IMR-90 (cell line): ENCODE results near the gene RHPN2. TPM values are rescaled to one million over a fixed set of nuclear protein-coding genes. Genes with fewer than 3 reads are reported as not detected.

Source experiments
- ATAC-seq: fragments of 200-7000 bp; cut with Tn5 transposase; 2 replicates; pipeline ENCODE4 v1.9.1; 2020; ENCODE audit warnings: low read depth, mild to moderate bottlenecking, moderate library complexity
- BruUV-seq: library from RNA; stranded (reverse); fragments of 400-500 nt; replicated peaks from 2 replicates; lab custom pipeline; 2021; lab: Mats Ljungman, UMichigan
- CTCF ChIA-PET: fragments of 300-600 bp; formaldehyde crosslinking; extraction: SDS; loops from one replicate; lab custom pipeline; 2021; ENCODE audit warnings: antibody characterized with exemption; lab: Yijun Ruan, JAX
- POLR2A ChIA-PET: fragments of 300-600 bp; sonication (Branson Sonifier 250); formaldehyde crosslinking; loops from one replicate; lab custom pipeline; 2022; ENCODE audit warnings: antibody characterized with exemption; ENCODE audit not compliant: unreplicated experiment; lab: Charles Lee
- DNase-seq: peaks from one replicate; pipeline ENCODE4 v3.0.0; 2013
- H2AFZ ChIP-seq: replicated peaks from 2 replicates; pipeline ENCODE3; 2013; ENCODE audit warnings: low read length, mild to moderate bottlenecking; ENCODE audit not compliant: poor library complexity
- H2AK5ac ChIP-seq: 2 replicates; pipeline ENCODE4 v1.6.1; 2013; ENCODE audit warnings: low read depth, low read length, inconsistent platforms
- H2AK9ac ChIP-seq: replicated peaks from 2 replicates; pipeline ENCODE3; 2013; ENCODE audit warnings: mild to moderate bottlenecking, low read depth, low read length, moderate library complexity; ENCODE audit not compliant: poor library complexity
- H2BK120ac ChIP-seq: 2 replicates; pipeline ENCODE4 v1.6.1; 2013; ENCODE audit warnings: low read depth, low read length, inconsistent platforms
- H2BK15ac ChIP-seq: 3 replicates; pipeline ENCODE4 v1.6.1; 2013; ENCODE audit warnings: low read depth, low read length, inconsistent platforms
- H2BK20ac ChIP-seq: 2 replicates; pipeline ENCODE4 v1.6.1; 2013; ENCODE audit warnings: low read depth, mild to moderate bottlenecking, inconsistent platforms, low read length, moderate library complexity
- H2BK5ac ChIP-seq: 2 replicates; pipeline ENCODE4 v1.6.1; 2013; ENCODE audit warnings: mild to moderate bottlenecking, low read depth, low read length, inconsistent platforms; ENCODE audit not compliant: poor library complexity, severe bottlenecking
- H3K14ac ChIP-seq: replicated peaks from 2 replicates; pipeline ENCODE4 v1.6.1; 2013; ENCODE audit warnings: low read depth, low read length, inconsistent platforms
- H3K18ac ChIP-seq: 2 replicates; pipeline ENCODE4 v1.6.1; 2013; ENCODE audit warnings: low read depth, low read length, control low read depth
- H3K23ac ChIP-seq: 2 replicates; pipeline ENCODE4 v1.6.1; 2013; ENCODE audit warnings: low read depth, low read length, inconsistent platforms
- H3K27ac ChIP-seq: 2 replicates; pipeline ENCODE4 v1.5.1; 2013; ENCODE audit warnings: mild to moderate bottlenecking, control low read depth, low read length; ENCODE audit not compliant: insufficient read depth
- H3K27me3 ChIP-seq: 2 replicates; pipeline ENCODE4 v1.6.1; 2013; ENCODE audit warnings: low read length; ENCODE audit not compliant: control insufficient read depth, insufficient read depth
- H3K36me3 ChIP-seq: 2 replicates; pipeline ENCODE4 v1.6.1; 2013; ENCODE audit warnings: low read length, mixed read lengths; ENCODE audit not compliant: control insufficient read depth, insufficient read depth
- H3K4ac ChIP-seq: 2 replicates; pipeline ENCODE4 v1.6.1; 2013; ENCODE audit warnings: low read depth, low read length, inconsistent platforms
- H3K4me1 ChIP-seq: 2 replicates; pipeline ENCODE4 v1.6.1; 2013; ENCODE audit warnings: low read length, mixed read lengths; ENCODE audit not compliant: control insufficient read depth, insufficient read depth
- H3K4me2 ChIP-seq: 2 replicates; pipeline ENCODE4 v1.6.1; 2013; ENCODE audit warnings: low read depth, mild to moderate bottlenecking, control low read depth, low read length, moderate library complexity
- H3K4me3 ChIP-seq: 2 replicates; pipeline ENCODE4 v1.5.1; 2013; ENCODE audit warnings: low read depth, mild to moderate bottlenecking, control low read depth, low read length, moderate library complexity; ENCODE audit not compliant: insufficient read depth
- H3K56ac ChIP-seq: 2 replicates; pipeline ENCODE4 v1.6.1; 2013; ENCODE audit warnings: low read length, inconsistent platforms; ENCODE audit not compliant: insufficient read depth; ENCODE audit errors: extremely low read depth
- H3K79me1 ChIP-seq, 2 experiments: 2 replicates each; pipeline ENCODE4 v1.6.1; 2013; ENCODE audit warnings: low read length in 2 of 2, inconsistent platforms in 1 of 2, low read depth in 1 of 2
- H3K9ac ChIP-seq: 2 replicates; pipeline ENCODE4 v1.6.1; 2013; ENCODE audit warnings: low read depth, low read length, control low read depth
- H3K9me1 ChIP-seq: 2 replicates; pipeline ENCODE4 v1.6.1; 2013; ENCODE audit warnings: low read length, inconsistent platforms; ENCODE audit not compliant: insufficient read depth
- H3K9me3 ChIP-seq: 2 replicates; pipeline ENCODE4 v1.6.1; 2013; ENCODE audit warnings: low read length; ENCODE audit not compliant: control insufficient read depth, insufficient read depth
- H4K20me1 ChIP-seq: 2 replicates; pipeline ENCODE4 v1.6.1; 2013; ENCODE audit warnings: low read length, inconsistent platforms; ENCODE audit not compliant: insufficient read depth
- H4K5ac ChIP-seq: 2 replicates; pipeline ENCODE4 v1.6.1; 2013; ENCODE audit warnings: mild to moderate bottlenecking, low read depth, low read length, control low read depth
- H4K8ac ChIP-seq, 2 experiments: 2 replicates each; pipeline ENCODE4 v1.6.1; 2013; ENCODE audit warnings: low read depth in 2 of 2, low read length in 2 of 2, control low read depth in 1 of 2, inconsistent platforms in 1 of 2
- H4K91ac ChIP-seq: 2 replicates; pipeline ENCODE4 v1.6.1; 2013; ENCODE audit warnings: low read depth, low read length, inconsistent platforms; ENCODE audit not compliant: insufficient read depth
- BHLHE40 ChIP-seq: fragments of 150-350 bp; IDR thresholded peaks from 2 replicates; pipeline ENCODE4 v1.6.1; 2016; ENCODE audit warnings: mild to moderate bottlenecking, low read depth, low read length
- CEBPB ChIP-seq: IDR thresholded peaks from 2 replicates; pipeline ENCODE4 v1.6.1; 2012; ENCODE audit warnings: low read depth, low read length, improper control_type of control experiment
- CHD1 ChIP-seq: IDR thresholded peaks from 2 replicates; pipeline ENCODE4 v1.6.1; 2012; ENCODE audit warnings: low read depth, low read length, improper control_type of control experiment
- FOS ChIP-seq: fragments of 150-350 bp; IDR thresholded peaks from 2 replicates; pipeline ENCODE4 v1.6.1; 2016; ENCODE audit warnings: low read depth, low read length
- MAFK ChIP-seq: IDR thresholded peaks from 2 replicates; pipeline ENCODE4 v1.6.1; 2012; ENCODE audit warnings: low read depth, low read length, improper control_type of control experiment
- MAZ ChIP-seq: IDR thresholded peaks from 2 replicates; pipeline ENCODE4 v1.6.1; 2012; ENCODE audit warnings: low read depth, mild to moderate bottlenecking, low read length, improper control_type of control experiment, moderate library complexity, borderline replicate concordance
- MXI1 ChIP-seq: IDR thresholded peaks from 2 replicates; pipeline ENCODE4 v1.6.1; 2012; ENCODE audit warnings: low read depth, mild to moderate bottlenecking, low read length, moderate library complexity, borderline replicate concordance
- NFE2L2 ChIP-seq: fragments of 150-350 bp; IDR thresholded peaks from 2 replicates; pipeline ENCODE4 v1.6.1; 2016; ENCODE audit warnings: low read depth, mild to moderate bottlenecking, low read length
- POLR2A ChIP-seq: IDR thresholded peaks from 2 replicates; pipeline ENCODE4 v1.6.1; 2012; ENCODE audit warnings: mild to moderate bottlenecking, low read depth, low read length
- RAD21 ChIP-seq: IDR thresholded peaks from 2 replicates; pipeline ENCODE4 v1.6.1; 2012; ENCODE audit warnings: low read length, improper control_type of control experiment
- RCOR1 ChIP-seq: IDR thresholded peaks from 2 replicates; pipeline ENCODE4 v1.6.1; 2012; ENCODE audit warnings: mild to moderate bottlenecking, low read length, improper control_type of control experiment; ENCODE audit not compliant: insufficient replicate concordance
- RFX5 ChIP-seq: IDR thresholded peaks from 2 replicates; pipeline ENCODE4 v1.8.0; 2012; ENCODE audit warnings: low read depth, mild to moderate bottlenecking, low read length, moderate library complexity
- SMC3 ChIP-seq: fragments of 150-350 bp; IDR thresholded peaks from 2 replicates; pipeline ENCODE4 v1.6.1; 2016; ENCODE audit warnings: low read depth, mild to moderate bottlenecking, antibody characterized with exemption, low read length, moderate library complexity
- USF2 ChIP-seq: fragments of 150-350 bp; IDR thresholded peaks from 2 replicates; pipeline ENCODE4 v1.6.1; 2017; ENCODE audit warnings: mild to moderate bottlenecking, antibody characterized with exemption, low read length, low read depth
- WGBS, 2 experiments: methylation state at CpG; one replicate each; pipeline versions ENCODE4 v1.1.5 to v1.1.7; 2013; ENCODE audit warnings: missing lambda C conversion rate in 2 of 2; ENCODE audit not compliant: insufficient read length in 1 of 2; ENCODE audit errors: extremely low coverage in 2 of 2; 5-methylcytosine and 5-hydroxymethylcytosine counted together
- dilution Hi-C: fragments of 300-500 bp; cut with HindIII; formaldehyde crosslinking; loops from one replicate; pipeline ENCODE4 v1.14.3; 2018; ENCODE audit warnings: low sequenced_read_pairs; ENCODE audit not compliant: unreplicated experiment
- in situ Hi-C: fragments of 300-500 bp; cut with MboI; formaldehyde crosslinking; loops from 3 replicates; pipeline ENCODE4 v1.14.3; 2019; ENCODE audit warnings: low sequenced_read_pairs, inconsistent platforms, mixed read lengths
- intact Hi-C: fragments of 100-400 bp; cut with micrococcal nuclease; formaldehyde crosslinking; loops from 2 replicates; pipeline ENCODE4 v1.10.0; 2022
- polyA plus RNA-seq, 3 experiments: library from polyadenylated mRNA; depleted of rRNA; stranded (reverse); fragments of >200 nt; gene quantifications; 2 replicates each; pipeline ENCODE4 v1.2.3, GENCODE V29; 2012; ENCODE audit warnings: low replicate concordance in 1 of 3
- total RNA-seq: library from RNA; depleted of rRNA; stranded (reverse); fragments of >200 nt; gene quantifications from 2 replicates; pipeline ENCODE4 v1.2.3, GENCODE V29; 2012
- TF ChIP-seq, protein P1 (sequence below): fragments of 150-350 bp; IDR thresholded peaks from 2 replicates; pipeline ENCODE4 v1.6.1; 2016; ENCODE audit warnings: low read depth, mild to moderate bottlenecking, low read length, moderate library complexity, borderline replicate concordance
- TF ChIP-seq, protein P2 (sequence below): conservative IDR thresholded peaks from 2 replicates; pipeline ENCODE4 v1.5.1; 2012; ENCODE audit warnings: mild to moderate bottlenecking, low read depth, low read length, improper control_type of control experiment

Gene RHPN2
- total and polyA plus RNA-seq, 2 of the 4 experiments (the other 2 are of a cell fraction), result 2.3 to 4.0 TPM

DNA sequence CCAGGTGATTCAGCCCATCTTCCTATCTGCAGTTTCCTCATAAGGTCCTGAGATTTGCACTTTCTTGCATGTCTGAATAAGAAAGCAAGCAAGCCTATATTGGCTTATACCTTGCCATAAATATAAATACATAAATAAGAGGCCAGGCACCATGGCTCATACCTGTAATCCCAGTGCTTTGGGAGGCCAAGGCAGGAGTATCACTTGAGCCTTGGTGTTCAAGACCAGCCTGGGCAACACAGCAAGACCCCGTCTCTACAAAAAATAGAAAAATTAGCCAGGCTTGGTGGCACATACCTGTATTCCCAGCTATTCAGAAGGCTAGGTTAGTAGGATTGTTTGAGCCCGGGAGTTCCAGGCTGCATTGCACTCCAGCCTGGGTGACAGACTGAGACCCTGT, 10.8 kb upstream of the RHPN2 start:
- dilution Hi-C loops (no loop called here), intact Hi-C loops (no loop called here), in situ Hi-C loops (no loop called here)
- Histone ChIP-seq H2AFZ (no peak overlapping the region), H3K4me2 (no peak overlapping the region), H2BK15ac (no peak overlapping the region), H3K18ac (no peak overlapping the region), H3K14ac (no peak overlapping the region), H2BK5ac (no peak overlapping the region), H4K20me1 (no peaks in the 10 kb centered on the region), H4K91ac (no peak overlapping the region), H3K56ac (no peak overlapping the region), H3K27ac (no peak overlapping the region), H3K4me3 (no peak overlapping the region), H2AK9ac (no peak overlapping the region), H3K27me3 (no peaks in the 10 kb centered on the region), H4K5ac (no peak overlapping the region), H4K8ac (no peak overlapping the region), H2BK20ac (no peak overlapping the region), H3K4me1 (no peaks in the 10 kb centered on the region), H2AK5ac (no peak overlapping the region), H3K9me3 (no peaks in the 10 kb centered on the region), H3K36me3 (no peaks in the 10 kb centered on the region), H3K9ac (no peak overlapping the region), H3K4ac (no peak overlapping the region), H2BK120ac (no peak overlapping the region), H3K79me1 (no peaks in the 10 kb centered on the region), H3K9me1 (no peaks in the 10 kb centered on the region), H3K23ac (no peak overlapping the region)
- DNase-seq (no peak), ATAC-seq (no peak)
- no CpG with 5 or more reads among the region's 2 CpGs for WGBS, 2 experiments
- no TSS peak for BruUV-seq
- no peak for TF ChIP-seq RCOR1
- TF ChIP-seq SMC3, result no peak
- TF ChIP-seq, protein P1, sequence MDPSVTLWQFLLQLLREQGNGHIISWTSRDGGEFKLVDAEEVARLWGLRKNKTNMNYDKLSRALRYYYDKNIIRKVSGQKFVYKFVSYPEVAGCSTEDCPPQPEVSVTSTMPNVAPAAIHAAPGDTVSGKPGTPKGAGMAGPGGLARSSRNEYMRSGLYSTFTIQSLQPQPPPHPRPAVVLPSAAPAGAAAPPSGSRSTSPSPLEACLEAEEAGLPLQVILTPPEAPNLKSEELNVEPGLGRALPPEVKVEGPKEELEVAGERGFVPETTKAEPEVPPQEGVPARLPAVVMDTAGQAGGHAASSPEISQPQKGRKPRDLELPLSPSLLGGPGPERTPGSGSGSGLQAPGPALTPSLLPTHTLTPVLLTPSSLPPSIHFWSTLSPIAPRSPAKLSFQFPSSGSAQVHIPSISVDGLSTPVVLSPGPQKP, result no peak
- TF ChIP-seq RAD21, result no peak
- TF ChIP-seq CEBPB, result no peak
- no peak for TF ChIP-seq MXI1
- TF ChIP-seq NFE2L2, result no peak
- no peak for TF ChIP-seq POLR2A
- TF ChIP-seq, protein P2, sequence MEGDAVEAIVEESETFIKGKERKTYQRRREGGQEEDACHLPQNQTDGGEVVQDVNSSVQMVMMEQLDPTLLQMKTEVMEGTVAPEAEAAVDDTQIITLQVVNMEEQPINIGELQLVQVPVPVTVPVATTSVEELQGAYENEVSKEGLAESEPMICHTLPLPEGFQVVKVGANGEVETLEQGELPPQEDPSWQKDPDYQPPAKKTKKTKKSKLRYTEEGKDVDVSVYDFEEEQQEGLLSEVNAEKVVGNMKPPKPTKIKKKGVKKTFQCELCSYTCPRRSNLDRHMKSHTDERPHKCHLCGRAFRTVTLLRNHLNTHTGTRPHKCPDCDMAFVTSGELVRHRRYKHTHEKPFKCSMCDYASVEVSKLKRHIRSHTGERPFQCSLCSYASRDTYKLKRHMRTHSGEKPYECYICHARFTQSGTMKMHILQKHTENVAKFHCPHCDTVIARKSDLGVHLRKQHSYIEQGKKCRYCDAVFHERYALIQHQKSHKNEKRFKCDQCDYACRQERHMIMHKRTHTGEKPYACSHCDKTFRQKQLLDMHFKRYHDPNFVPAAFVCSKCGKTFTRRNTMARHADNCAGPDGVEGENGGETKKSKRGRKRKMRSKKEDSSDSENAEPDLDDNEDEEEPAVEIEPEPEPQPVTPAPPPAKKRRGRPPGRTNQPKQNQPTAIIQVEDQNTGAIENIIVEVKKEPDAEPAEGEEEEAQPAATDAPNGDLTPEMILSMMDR, result no peak
- TF ChIP-seq BHLHE40, result no peak
- no peak for TF ChIP-seq MAFK
- TF ChIP-seq RFX5, result no peak
- no peak for TF ChIP-seq USF2
- TF ChIP-seq CHD1, result no peak
- TF ChIP-seq MAZ, result no peak
- no peak for TF ChIP-seq FOS
- POLR2A ChIA-PET, result no interaction called here
- CTCF ChIA-PET, result no interaction called here
